Mononuclear cell (primary cell): ENCODE results near the gene CCL18. TPM values are rescaled to one million over a fixed set of nuclear protein-coding genes. Genes with fewer than 3 reads are reported as not detected.
"Not testable (repeated sequence)": the region's sequence is repeated elsewhere in the genome, so short reads cannot be mapped to it uniquely, and the experiment has no call there.

Source experiments
- H3K27me3 ChIP-seq: 2 replicates; pipeline ENCODE4 v1.6.0; 2011; ENCODE audit warnings: low read length, control low read depth; ENCODE audit not compliant: insufficient read depth
- H3K4me1 ChIP-seq: 2 replicates; pipeline ENCODE4 v1.5.1; 2011; ENCODE audit warnings: mild to moderate bottlenecking, low read length, control low read depth; ENCODE audit not compliant: insufficient read depth
- H3K4me3 ChIP-seq: 2 replicates; pipeline ENCODE4 v1.5.1; 2011; ENCODE audit warnings: mild to moderate bottlenecking, low read length, moderate library complexity
- H3K9me3 ChIP-seq: 2 replicates; pipeline ENCODE4 v1.5.1; 2011; ENCODE audit warnings: low read depth, mild to moderate bottlenecking, control low read depth, low read length
- total RNA-seq: library from RNA; depleted of rRNA; stranded (reverse); fragments of >200 nt; gene quantifications from one replicate; pipeline ENCODE4 v1.2.3, GENCODE V29; 2012

The CCL18 gene
- total RNA-seq, 1 donor: 0.31 TPM

GRCh38 chr17:36057911-36058310, 6.2 kb upstream of the CCL18 start:
- Histone ChIP-seq H3K4me3 (no peak overlapping the region), H3K27me3 (no peaks in the 10 kb centered on the region), H3K9me3 (no peaks in the 10 kb centered on the region), H3K4me1 (no peaks in the 10 kb centered on the region)

- Histone ChIP-seq H3K27me3 (no peaks in the 10 kb centered on the region), H3K4me1 (no peaks in the 10 kb centered on the region), H3K9me3 (no peaks in the 10 kb centered on the region), H3K4me3 (no peak overlapping the region)
These were observed 4.7 kb upstream of the CCL18 start for GRCh38 chr17:36059406-36059805.

DNA sequence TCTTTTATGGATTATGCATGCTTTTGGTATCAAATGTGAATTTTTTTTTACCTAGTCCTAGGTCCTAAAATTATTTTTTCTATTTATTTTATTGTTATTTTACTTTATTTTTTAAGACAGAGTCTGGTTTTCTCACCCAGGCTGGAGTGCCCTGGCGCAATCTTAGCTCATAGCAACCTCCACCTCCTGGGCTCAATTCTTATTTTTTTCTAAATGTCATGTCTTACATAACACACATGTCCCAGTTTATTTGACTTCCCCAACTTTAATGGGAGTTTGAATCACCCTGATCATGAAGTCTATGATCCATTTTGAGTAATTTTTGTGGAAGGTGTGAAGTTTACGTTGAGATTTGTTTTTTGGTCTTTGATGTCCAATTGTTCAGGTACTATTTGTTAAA, 3.3 kb upstream of the CCL18 start:
- peaks cover 3% of the 10 kb centered on the region for H3K4me1 ChIP-seq
- no peaks in the 10 kb centered on the region for H3K9me3 ChIP-seq
- no peaks in the 10 kb centered on the region for H3K27me3 ChIP-seq
- no peak overlapping the region for H3K4me3 ChIP-seq

DNA sequence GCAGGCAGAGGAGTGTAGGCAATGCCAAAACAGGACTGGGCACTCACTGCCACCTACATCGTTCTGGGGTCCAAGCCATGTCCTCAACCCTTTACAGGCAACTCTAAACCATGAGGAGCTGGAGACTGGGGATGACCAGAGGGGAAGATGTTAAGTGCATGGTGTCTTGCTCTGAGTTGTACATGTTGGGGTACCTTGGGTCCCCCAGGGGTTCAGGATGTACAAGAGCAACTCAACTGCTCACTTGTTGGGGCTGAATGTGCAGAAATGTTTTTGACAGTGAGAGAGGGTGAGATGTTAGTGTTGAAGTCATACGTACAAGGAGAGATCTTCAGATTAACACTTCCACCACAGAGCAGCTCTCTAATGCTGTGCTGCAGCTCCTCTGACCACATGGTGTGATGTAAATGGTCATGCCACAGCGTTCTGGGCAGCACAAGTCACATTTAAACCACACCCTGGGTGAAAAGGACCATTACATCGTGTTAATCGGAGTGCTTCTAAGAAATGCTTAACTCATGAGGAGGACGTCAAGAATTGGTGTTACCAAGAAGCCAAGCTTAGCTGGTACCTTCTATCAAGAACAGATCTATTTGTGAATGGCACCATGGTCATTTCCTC, 2.4 kb downstream of the CCL18 start:
- Histone ChIP-seq H3K4me3 (no peak overlapping the region), H3K9me3 (no peaks in the 10 kb centered on the region), H3K27me3 (no peaks in the 10 kb centered on the region), H3K4me1 (peaks cover 33% of the 10 kb centered on the region)

- H3K4me1 ChIP-seq: peaks cover 41% of the 10 kb centered on the region
These were observed 4.5 kb downstream of the CCL18 start for GRCh38 chr17:36068524-36068923.

GRCh38 chr17:36069136-36069535, 5.1 kb downstream of the CCL18 start:
- no peaks in the 10 kb centered on the region for H3K9me3 ChIP-seq
- H3K4me3 ChIP-seq: no peak overlapping the region
- no peaks in the 10 kb centered on the region for H3K27me3 ChIP-seq
- peaks cover 41% of the 10 kb centered on the region for H3K4me1 ChIP-seq

More at GRCh38 chr17:36068524-36068923, 4.5 kb downstream of the CCL18 start:
- Histone ChIP-seq H3K4me3 (no peak overlapping the region), H3K9me3 (no peaks in the 10 kb centered on the region), H3K27me3 (no peaks in the 10 kb centered on the region)

GRCh38 chr17:36070427-36070826, 6.4 kb downstream of the CCL18 start:
- no peaks in the 10 kb centered on the region for H3K27me3 ChIP-seq
- H3K4me1 ChIP-seq: peaks cover 41% of the 10 kb centered on the region
- no peaks in the 10 kb centered on the region for H3K9me3 ChIP-seq

DNA sequence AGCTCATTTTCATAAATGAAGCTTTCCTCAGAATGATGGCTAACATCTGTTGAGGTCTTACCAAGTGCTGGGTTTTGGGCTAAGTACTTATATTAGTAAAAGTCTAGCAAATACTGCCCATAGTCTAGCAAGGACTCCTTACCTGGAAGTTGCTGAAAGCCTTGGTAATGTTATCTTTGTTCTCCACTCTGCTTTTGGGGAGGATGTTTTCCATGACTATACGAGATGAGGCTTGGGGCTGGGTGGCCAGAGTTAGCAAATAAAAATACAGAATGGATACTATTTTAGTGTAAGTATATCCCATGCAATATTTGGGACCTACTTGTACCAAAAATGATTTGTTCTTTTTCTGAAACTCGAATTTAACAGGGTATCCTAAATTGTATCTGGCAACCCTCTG, 7.7 kb downstream of the CCL18 start:
- Histone ChIP-seq H3K4me1 (peaks cover 35% of the 10 kb centered on the region), H3K27me3 (no peaks in the 10 kb centered on the region), H3K4me3 (no peak overlapping the region), H3K9me3 (no peaks in the 10 kb centered on the region)

More at GRCh38 chr17:36070427-36070826, 6.4 kb downstream of the CCL18 start:
- H3K4me3 ChIP-seq: no peak overlapping the region

- Histone ChIP-seq H3K4me3 (no peak overlapping the region), H3K4me1 (peaks cover 29% of the 10 kb centered on the region), H3K27me3 (no peaks in the 10 kb centered on the region), H3K9me3 (no peaks in the 10 kb centered on the region)
These were observed 8.5 kb downstream of the CCL18 start for GRCh38 chr17:36072431-36073121.

GRCh38 chr17:36074365-36074764, 10.3 kb downstream of the CCL18 start:
- Histone ChIP-seq H3K4me1 (peaks cover 21% of the 10 kb centered on the region), H3K9me3 (no peaks in the 10 kb centered on the region), H3K27me3 (no peaks in the 10 kb centered on the region), H3K4me3 (no peak overlapping the region)

- not testable (repeated sequence) for H3K27me3 ChIP-seq, H3K9me3 ChIP-seq, H3K4me3 ChIP-seq
- H3K4me1 ChIP-seq: peaks cover 53% of the 10 kb centered on the region
These were observed 17.8 kb downstream of the CCL18 start for GRCh38 chr17:36081681-36082471.

- not testable (repeated sequence) for H3K9me3 ChIP-seq, H3K4me3 ChIP-seq, H3K27me3 ChIP-seq
- H3K4me1 ChIP-seq: peaks cover 53% of the 10 kb centered on the region
These were observed 18.5 kb downstream of the CCL18 start for GRCh38 chr17:36082482-36083120.

GRCh38 chr17:36083691-36084090, 19.6 kb downstream of the CCL18 start:
- H3K9me3 ChIP-seq, H3K4me3 ChIP-seq, H3K27me3 ChIP-seq: not testable (repeated sequence)
- H3K4me1 ChIP-seq: peaks cover 55% of the 10 kb centered on the region

DNA sequence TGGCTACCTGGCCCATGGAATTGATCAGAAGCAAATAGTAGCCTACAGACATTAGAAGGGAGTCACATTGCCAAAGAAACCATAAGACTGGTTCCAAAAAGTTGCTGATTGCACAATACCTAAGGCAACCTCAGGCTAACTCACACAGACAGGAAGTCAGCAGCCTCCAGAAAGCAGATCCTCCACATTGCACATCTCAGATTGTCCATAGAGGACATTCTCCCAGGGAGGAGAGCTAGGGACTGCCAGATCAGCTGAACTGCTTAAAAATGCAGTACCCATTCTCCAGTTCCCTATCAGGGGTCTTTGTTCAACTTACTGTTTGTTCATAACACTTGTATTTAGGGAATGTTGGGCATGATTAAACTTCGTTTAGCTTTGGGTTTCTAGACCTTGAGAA, 21.7 kb downstream of the CCL18 start:
- Histone ChIP-seq H3K27me3 (no peaks in the 10 kb centered on the region), H3K4me1 (peaks cover 76% of the 10 kb centered on the region), H3K4me3 (no peak overlapping the region), H3K9me3 (no peaks in the 10 kb centered on the region)

DNA sequence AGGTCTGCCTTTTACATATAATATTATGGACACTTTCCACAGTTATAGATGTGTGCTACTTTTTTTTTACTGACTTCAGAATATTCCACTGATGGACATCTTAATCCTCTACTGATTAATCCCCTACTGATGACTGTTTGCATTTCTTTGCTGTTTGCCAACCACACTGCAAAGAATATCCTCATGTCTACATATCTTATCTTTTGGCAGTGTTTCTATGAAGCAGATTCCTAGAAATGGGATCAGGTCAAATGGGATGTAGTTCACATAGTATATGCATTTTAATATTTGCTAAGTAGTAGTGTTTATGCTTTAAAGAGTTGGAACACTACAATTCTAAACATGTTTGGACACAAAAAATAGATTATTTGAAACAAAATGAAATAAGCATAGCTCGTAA, 22.7 kb downstream of the CCL18 start:
- H3K27me3 ChIP-seq: no peaks in the 10 kb centered on the region
- H3K4me1 ChIP-seq: peaks cover 73% of the 10 kb centered on the region
- no peaks in the 10 kb centered on the region for H3K9me3 ChIP-seq
- H3K4me3 ChIP-seq: no peak overlapping the region
